ENCODE data around the gene FIGN.

Gene FIGN, protein sequence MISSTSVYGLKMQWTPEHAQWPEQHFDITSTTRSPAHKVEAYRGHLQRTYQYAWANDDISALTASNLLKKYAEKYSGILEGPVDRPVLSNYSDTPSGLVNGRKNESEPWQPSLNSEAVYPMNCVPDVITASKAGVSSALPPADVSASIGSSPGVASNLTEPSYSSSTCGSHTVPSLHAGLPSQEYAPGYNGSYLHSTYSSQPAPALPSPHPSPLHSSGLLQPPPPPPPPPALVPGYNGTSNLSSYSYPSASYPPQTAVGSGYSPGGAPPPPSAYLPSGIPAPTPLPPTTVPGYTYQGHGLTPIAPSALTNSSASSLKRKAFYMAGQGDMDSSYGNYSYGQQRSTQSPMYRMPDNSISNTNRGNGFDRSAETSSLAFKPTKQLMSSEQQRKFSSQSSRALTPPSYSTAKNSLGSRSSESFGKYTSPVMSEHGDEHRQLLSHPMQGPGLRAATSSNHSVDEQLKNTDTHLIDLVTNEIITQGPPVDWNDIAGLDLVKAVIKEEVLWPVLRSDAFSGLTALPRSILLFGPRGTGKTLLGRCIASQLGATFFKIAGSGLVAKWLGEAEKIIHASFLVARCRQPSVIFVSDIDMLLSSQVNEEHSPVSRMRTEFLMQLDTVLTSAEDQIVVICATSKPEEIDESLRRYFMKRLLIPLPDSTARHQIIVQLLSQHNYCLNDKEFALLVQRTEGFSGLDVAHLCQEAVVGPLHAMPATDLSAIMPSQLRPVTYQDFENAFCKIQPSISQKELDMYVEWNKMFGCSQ

DNA sequence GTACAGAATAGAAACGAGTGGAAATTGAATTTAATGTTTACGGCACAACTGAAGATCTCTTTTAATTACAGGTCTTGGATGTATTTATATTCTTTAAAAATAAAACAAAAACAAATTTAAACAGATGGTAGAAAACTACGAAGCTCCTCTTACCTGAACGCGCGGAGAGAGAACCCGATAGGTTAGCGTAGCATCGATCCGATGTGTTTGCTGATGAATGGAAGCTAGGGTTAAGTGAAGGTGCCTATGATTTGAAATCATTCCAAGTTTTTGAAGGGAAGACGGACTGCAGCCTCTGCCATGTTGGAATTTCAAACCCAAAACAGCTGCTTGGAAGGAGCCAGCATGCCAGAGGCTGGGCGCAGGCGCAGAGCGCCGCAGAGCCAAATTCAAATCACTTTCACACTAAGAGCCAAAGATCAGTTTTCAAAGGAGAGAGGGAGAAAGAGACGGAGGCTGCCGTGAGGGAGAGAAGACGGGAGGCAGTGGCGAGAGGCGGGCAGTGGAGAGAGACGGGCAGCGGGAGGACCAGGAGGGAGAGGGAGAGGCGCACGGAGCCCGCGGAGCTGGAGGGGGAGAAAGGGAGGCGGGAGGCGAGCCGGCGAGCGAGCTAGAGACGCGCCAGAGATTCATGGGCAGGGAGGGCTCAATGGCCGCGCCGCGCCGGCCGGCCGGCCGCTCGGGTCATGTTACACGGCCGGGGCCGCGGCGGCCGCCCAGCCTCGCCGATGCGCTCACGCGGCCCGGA lies at the start of gene FIGN:
Gene FIGN (minus strand): TSS at position 324 of the 748 bp plus-strand sequence. CDS start 1,081 bp downstream, outside the sequence.
- DNase-seq = no peak

DNA sequence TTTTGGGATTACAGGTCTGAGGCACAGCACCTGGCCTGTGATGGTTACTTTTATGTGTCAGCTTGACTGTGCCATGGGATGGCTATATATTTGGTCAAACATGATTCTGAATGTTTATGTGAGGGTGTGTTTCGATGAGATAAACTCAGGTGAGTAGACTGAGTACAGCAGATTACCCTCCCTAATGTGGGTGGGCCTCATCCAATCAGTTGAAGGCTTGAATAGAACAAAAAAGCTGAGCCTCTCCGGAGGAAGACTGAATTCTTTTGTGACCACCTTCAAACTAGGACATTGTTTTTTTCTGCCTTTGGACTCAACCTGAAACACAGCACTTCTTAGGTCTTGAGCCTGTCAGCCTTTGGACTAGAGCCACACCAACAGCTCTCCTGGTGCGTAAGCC lies 49.4 kb upstream of the FIGN start:
- no peak for DNase-seq

DNA sequence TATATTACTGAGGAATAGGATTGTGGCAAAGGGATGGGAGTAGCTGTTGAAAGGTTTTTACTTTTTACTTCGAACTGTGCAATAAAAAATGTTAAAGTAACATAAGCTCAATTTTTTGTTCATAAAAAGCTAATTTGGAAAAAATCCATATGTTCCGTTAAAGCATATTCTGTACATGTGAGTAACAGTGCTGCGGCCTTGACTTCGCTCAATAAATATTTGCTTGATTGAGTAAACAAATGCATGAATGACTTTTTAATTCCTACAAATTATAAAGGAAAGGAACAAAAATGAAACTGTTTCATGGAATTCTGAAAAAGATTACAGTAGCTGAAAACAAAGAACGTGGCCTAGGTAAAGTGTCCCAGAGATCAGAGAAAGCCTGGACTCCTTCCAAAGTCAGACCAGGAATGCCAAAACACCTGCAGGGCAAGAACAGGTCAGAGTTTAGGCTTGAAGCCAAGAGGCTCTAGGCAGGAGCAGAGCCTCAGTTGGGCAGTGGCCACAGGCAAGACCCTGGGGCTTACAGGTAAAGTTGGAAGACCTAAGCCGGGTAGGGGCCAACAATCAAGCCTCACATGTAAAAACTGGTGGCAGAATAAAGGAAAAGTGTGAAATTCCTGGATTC lies 44.3 kb upstream of the FIGN start:
- no peak for DNase-seq

DNA sequence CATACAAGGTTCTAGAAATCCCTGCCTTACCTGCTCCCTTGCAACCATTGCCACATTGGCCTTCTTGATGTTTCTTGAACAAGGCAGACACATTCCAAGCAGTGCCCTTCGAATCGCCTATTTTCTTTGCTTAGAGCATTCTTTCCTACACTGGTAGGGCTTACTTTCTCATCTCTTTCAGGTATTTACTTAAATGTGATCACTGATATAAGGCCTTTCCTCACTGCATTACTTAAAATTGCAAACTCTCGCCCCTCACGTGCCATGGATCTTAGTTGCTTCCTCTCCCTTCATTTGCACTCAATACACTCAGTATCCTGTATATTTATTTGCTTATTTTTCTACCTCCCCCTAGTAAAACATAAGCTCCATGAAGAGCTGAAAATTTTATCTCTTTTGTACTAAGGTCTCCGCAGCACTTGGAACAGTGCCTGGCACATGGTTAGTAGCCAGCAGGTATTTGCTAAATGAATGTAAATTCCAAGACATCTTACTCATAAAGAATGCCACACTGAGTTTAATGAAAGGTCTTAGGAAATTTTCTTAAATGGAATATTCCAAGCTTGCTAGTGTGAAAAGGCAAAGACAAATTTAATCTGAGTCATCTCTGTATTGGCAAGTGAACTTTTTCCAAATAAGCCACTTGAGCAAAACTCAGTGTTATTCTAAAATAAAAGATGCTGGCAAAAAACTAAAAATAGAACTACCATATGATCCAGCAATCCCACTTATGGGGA lies 42.4 kb upstream of the FIGN start:
- no peak for DNase-seq

DNA sequence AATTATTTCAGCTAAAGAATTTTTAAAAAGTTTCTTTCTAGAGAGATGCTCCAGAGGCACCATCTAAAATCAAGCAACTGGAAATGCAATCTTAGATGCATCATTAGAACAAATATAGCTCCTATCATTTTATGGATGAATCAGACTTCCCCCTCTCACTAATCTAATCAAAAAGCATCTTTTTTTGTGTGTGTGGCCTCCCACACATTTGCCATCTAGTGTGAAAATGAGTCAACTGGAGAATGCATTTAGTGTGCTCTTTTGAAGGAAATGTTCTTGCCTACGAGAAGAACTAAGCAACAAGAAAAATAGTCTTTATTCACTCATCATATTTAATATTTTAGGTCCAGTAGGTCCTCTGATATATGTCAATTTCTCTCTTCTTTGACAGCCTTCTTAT lies 39.5 kb upstream of the FIGN start:
- DNase-seq = no peak

DNA sequence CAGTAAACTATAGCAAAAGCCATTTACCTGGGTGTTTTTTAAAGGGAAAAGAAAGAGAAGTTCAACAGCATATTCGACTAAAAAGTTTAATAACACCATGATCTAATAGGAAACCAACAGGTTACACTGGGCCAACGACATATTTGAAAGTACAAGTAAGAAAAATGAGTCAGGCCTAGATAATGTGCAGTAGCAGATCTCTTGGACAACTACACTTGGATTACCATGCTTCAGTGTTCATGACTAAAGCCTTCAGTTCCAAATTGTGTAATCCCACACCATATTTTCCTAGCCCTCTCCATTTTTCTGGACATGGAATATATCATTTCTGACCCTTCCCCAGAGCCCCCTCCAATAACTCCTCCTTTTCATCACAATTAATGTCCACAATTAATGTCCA lies 39.1 kb upstream of the FIGN start:
- DNase-seq = no peak

DNA sequence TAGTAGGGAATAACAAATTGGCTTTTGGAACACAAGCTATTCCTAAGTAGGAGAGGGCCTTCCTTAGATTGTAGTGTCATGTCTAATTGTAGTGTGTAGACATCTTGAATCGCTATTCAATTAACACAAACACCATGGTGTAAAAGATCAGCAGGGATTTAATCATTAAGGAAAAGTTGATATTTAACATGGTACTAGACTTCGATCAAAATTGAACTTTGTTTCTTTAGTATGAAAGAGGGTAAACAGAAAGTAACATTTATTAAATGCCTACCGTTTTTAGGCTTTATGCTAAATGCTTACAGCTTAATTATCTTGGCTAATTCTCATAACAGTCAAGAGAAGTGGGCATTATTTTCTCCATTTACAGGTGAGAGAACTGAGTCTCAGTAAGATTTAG lies 37.5 kb upstream of the FIGN start:
- no peak for DNase-seq

DNA sequence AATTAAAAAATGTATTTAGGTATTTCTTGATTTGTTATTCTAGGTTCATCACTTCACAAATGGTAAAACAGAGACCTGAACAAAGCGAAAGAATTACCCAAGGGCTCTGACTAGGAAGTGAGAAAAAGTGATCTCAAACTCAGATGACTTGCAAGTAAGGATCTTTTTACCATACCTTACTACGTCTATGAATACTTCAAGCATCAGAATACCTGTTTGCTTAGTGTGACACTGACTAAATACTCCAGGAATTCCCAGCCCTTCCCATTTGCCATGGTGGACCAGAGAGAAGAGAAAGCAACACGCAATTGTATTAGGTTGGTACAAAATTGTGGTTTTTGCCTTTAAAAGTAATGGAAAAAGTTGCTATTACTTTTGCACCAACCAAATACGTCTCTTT lies 35.8 kb upstream of the FIGN start:
- no peak for DNase-seq

DNA sequence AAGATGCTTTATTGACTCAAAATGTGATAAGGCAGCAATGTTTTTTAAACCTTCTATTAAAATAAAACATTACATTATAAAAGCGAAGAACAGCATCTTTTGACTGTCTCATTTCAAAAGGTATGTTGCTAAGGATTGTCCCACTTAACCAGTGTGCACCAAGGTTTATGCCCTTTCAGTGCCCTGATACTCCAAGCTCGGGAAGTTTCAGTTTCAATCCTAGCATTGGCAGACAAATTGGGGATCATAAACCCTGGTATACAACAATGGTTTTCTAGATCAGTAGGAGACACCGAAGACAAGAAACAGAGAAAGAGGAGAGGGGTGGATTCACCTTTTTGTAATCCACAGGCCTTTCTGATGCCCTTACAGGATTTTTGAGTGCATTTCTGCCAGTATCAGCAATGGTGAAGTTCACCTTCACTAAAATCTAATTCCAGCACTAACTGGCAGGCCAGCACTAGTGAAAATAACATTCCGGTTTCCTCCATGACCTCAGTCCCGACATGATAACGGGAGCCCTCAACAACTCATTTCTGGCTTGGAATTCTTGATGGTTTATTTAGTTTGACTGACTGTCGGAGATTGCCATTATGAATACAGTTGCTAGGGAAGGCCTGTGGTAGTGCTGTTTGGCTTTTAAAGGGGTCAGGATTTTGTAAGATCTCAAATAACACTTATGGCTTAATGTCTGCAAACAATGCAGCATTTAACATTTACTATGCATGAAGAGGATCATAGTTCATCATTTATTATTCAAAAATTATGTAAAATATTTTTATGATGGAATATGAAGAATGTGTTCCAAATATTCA lies 33.3 kb upstream of the FIGN start:
- no peak for DNase-seq

DNA sequence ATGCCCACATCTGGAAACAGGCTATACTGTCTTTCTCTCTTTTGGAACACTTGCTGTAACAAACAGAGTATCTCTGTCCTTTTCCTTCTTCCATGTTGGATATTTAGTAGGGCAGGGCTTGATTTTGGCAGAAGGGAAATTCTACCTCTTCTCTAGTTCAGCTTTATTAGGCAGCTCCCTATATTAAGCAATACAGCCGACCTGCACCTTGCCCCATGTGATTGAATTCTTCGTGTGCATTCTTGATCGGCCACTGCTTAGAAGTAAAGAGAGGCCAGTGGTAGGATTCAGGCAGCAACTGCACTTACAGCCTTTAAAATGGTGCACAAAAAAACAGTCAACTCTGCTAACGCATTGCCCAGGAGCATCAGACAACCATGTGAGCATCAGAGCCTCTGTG lies 31.3 kb upstream of the FIGN start:
- DNase-seq = no peak

DNA sequence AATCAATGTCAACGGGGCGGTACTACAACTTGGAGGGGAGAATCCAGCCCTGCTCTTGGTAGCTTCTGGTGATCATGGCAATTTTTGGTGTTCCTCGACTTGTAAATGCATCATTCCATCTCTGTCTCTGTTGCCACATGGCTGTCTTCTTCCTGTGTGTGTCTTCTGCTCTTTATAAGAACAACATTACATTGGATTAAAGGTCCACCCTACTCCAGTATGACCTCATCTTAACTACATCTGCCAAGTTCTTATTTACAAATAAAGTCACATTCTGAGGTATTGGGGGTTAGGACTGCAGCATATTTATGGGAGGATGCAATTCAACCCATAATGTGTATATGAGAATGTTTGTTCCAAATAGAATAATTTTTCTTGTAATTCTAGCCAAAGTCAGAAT lies 28.8 kb upstream of the FIGN start:
- DNase-seq = no peak

DNA sequence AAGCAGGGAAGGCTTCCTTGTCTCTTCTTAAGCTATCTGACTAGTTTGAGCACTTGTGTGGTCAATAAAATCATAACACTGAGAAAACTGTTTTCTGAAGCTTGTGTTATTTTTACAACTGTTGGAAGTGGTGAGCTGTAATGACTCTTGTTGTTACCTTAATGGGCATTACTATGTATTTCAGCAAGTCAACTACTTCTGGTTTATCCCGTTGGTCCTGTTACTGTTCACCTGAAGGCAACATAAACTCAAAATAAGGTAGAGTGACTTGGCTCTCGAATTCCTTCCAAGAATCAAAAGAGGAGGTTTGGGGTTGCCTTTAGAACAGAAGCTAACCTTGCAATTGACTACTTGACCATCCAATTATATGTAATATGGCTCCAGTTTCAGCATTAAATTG lies 23.2 kb upstream of the FIGN start:
- DNase-seq = no peak

DNA sequence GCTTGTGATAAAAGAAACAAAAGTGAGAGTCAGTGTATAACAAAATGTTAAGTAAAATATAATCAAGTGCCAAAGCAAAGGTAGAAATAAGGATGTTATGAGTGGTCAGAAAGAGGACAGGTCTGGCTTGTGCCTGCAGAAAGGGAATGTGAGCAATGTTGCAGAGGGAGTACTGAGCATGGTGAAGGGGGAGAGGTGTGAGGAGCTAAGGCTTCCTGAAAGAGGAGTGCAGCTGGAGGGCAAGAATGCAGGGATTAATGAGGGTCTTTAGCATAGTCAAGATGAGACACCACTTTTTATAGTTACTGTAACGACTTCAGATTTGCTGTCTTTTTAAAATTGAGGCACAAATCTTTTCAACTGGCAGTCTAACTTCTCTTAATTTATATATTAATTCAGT lies 22.0 kb upstream of the FIGN start:
- DNase-seq = no peak

DNA sequence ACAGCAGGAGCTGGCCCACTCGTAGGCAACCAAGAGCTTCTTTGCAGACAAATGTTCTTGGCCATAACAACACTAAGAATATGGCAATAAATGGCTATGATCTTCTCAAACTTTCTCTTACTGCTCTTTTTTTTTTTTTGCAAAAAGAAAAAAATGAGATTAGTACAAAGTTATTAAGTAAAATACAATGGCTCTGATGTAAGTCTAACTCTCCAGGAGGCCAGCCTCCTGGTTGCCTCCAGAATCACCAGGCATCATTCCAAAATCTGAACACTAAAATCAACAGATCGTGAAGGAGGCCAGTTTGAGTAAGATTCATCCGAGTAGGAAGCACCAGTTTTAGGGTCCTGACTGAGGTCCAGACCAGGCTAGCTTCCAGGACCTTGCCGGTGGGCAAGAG lies 20.8 kb upstream of the FIGN start:
- no peak for DNase-seq

DNA sequence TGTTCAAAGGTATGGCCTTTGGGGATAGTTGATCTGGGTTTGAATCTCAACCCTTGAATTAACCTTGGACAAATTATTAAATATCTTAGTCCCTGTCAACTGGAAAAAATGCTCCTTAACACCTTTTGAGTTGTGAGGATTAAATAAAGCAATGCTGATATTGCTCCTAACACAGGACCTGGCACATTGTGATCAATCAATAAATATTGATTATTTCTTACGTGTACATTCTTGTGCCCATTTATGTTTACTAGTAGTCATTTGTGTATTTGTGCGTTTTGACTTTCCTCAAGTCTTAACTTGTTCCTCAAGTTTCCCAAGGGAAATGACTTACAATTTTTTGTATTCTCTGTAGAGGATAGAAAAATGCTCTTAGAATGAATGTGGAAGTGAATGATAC lies 19.6 kb upstream of the FIGN start:
- no peak for DNase-seq

DNA sequence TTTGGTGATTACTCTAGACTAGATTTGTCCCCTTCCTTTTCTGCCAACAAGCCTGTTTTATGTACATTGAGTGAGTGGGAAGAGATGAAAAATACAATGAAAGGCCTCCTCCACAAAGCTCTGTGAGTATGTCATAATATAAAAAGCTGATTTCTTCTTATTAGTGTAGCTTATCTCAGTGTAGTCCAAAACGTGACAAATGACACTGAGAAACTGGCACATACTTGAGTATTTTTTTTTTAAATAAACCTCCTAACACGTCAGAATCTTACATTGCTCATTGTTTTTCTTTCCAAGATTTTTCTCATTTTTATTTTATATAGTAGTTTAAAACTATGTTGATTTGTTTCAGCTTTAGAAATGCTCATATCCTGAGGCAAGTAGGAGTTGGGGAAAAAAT lies 17.9 kb upstream of the FIGN start:
- no peak for DNase-seq

DNA sequence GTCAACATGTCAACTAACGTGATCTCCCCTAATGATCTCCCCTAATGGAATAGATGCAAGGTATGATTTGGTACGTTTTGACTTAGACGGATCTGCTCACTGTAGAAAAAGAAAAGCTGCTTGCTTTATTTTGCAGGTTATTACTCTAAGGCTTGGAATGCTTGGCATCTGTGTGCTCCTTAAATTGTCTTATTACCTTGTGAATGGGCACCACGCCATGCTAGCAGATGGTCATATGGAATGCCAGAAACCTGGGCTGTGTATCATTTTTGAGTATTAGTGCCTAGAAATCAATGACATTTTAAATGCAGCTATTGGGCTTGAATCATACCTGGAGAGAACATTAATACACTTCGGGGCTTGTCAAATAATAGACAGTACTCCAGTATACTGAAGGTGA lies 16.5 kb upstream of the FIGN start:
- DNase-seq = no peak

DNA sequence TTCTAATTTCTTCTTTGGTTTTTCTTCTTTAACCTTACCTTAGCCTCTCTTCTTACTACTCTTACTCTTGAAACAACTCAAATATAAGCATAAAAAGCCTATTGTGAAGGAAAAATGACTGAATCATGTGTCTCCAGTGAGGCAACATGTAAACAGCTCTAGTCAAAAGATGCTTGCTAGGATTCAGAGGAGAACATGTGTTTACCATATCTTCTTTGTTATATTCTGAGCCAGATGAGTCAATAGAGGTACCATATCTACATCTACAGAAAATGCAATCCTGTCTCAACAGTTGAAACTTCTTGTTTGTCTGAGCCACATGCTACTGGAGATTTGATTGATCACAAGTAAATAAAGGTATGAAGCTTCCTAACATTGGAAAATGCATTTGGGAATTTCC lies 15.9 kb upstream of the FIGN start:
- no peak for DNase-seq

DNA sequence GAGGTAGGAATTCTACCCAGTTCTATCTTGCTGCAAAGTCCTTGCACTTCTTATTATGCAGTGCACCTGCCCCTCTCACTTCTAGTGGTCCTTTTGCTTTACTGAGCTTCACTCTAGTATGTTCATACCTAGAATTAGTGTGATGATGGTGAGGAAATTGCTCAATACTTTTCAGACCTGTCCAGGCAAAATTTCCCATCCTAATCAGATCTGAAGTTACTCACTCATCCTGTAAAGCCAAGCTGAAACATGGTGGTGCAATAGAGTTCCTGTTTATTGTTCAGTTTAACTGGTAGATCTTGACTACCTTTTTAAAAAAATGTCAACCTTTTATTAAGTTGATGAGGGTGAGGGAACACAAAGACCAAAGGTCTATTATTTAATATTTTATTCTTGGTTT lies 12.6 kb upstream of the FIGN start:
- DNase-seq = no peak

DNA sequence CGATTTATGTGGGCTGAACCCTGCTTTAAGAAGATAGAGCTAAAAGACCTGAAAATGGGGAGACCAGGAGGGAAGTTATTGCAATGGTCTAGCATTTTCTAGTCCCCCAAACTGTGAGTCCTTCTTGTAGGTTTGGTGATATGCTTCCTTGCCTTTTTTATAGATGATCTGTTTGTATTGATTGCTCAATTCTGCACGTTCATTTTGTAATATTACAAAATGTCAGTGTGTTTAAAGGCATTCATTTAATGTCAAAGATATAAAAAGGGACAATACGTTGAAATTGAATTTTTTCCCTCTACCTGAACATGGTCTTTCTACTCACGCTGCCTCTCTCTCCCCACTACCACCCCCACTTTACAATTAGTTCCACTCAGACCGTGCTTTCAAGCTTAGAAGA lies 5.6 kb upstream of the FIGN start:
- no peak for DNase-seq

DNA sequence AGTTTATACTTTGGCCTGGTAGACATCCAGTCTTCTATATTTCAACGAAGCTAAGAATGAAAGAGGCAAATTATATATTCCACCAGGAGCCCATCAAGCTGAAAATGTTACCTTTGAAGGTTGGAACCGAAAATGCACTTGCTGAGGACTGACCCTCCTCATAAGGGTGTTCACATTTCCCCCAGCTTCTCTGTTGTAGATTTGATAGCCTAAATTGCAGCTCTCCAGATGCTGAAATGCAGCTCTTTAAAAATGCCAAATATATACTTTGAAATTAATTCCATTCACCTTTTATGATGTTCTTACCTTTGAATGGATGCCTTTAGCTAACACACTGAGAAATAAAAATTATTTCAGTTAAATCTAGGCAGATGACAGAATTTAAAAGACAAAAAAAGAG lies 1.8 kb upstream of the FIGN start:
- no peak for DNase-seq

DNA sequence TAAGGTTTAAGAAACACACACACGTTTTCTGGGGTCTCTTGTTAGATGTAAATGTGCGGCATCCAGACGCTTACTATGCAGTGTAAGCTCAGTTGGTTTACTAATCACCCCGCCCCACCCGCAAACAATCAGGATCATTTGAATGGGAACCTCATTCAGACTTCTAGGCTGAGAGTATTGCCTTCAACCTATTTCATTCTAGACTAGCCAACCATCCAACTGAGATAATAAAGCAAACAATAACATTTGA lies 1.3 kb upstream of the FIGN start:
- DNase-seq = no peak
